ENCODE data around the gene TLCD5.

The TLCD5 gene

GRCh38 chr11:120337355-120338106, 12.4 kb downstream of the TLCD5 start:
- peak in 1 of 14 donors; percentile 29 for DNase-seq

GRCh38 chr11:120338107-120338933, 13.2 kb downstream of the TLCD5 start:
- DNase-seq: no peak

- peak in 8 of 14 donors; percentile 14 to 40 (median 24) for DNase-seq
These were observed 14.3 kb downstream of the TLCD5 start for GRCh38 chr11:120339394-120339890.

GRCh38 chr11:120340529-120340928, 15.4 kb downstream of the TLCD5 start:
- DNase-seq: no peak

- no peak for DNase-seq
These were observed 17.1 kb downstream of the TLCD5 start for GRCh38 chr11:120342226-120342625.

GRCh38 chr11:120342678-120343077, 17.6 kb downstream of the TLCD5 start:
- DNase-seq: no peak

DNA sequence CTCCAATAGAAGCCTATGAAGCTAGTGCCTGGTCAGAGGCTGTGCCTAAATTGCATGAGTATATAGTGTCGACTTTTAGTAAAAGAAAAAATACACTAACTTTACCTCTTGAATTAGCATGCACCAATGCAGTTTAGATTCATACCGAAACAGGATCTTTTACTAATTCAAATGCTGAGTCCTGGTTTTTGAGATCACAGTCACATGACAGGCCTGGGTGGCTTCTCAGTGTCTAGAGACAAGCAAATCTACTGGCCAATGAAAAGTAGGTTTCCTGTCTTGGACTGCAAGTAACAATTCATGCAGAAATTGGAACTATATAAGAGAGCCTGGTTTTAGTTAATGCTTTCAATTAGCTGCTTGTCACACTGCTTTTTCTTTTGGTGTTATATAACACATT, 18.3 kb downstream of the TLCD5 start:
- peak in 3 of 14 donors; percentile 4 to 19 (median 9) for DNase-seq

- no peak for DNase-seq
These were observed 19.4 kb downstream of the TLCD5 start for GRCh38 chr11:120344302-120345004.

- DNase-seq: no peak
These were observed 21.1 kb downstream of the TLCD5 start for GRCh38 chr11:120346233-120346632.

GRCh38 chr11:120350637-120351036, 25.5 kb downstream of the TLCD5 start:
- DNase-seq: no peak

DNA sequence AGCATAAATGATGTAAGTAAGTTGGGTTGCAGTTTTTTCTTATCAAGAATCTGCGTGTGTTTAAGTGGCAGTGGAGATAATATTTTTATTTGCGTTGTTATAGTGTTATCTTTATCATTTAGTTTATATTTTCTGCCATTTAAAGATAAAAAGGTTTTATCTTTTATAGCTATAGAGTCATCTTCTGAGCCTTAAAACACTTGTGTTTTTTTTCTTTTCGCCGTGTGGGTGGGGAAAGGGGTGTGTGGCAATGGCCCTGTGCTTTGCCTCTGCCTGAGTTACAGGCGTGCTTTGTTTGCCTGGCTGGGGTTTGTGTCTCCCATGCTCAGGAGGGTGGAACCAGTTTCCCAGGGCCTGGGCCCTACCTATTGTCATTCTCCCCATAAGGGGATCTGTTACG, 27.3 kb downstream of the TLCD5 start:
- no peak for DNase-seq

DNA sequence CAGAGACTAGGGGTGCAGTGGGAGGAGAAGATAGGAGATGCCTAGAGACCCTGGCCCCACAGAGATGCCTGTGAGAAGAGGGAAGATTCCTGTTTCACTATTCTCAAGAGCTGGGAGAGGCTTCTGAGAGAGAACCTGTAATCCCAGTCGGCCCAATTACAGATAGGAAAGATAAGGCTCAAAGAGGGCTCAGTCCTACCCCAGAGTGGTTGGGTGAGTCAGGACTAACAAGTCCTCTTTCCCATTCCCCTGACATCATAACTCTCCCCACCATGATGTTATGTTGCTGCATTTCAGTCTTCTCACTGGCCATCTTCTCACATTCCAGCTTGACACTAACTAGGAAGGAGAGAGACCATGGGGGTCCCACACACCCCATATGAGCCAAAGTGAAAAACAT, 29.0 kb downstream of the TLCD5 start:
- no peak for DNase-seq

GRCh38 chr11:120354779-120355178, 29.7 kb downstream of the TLCD5 start:
- no peak for DNase-seq

DNA sequence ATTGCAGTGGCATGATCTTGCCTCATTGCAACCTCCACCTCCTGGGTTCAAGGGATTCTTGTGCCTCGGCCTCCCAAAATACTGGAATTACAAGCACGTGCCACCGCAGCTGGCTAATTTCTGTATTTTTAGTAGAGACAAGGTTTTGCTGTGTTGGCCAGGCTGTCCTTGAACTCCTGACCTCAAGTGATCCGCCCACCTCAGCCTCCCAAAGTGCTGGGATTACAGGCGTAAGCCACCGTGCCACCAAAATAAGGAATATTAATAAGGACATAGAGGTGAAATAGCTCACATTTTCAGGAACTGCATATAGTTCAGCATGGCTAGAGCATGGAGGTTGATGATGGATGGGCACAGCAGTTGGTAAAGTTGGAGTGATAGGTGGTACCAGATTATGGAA, 32.5 kb downstream of the TLCD5 start:
- DNase-seq: no peak

DNA sequence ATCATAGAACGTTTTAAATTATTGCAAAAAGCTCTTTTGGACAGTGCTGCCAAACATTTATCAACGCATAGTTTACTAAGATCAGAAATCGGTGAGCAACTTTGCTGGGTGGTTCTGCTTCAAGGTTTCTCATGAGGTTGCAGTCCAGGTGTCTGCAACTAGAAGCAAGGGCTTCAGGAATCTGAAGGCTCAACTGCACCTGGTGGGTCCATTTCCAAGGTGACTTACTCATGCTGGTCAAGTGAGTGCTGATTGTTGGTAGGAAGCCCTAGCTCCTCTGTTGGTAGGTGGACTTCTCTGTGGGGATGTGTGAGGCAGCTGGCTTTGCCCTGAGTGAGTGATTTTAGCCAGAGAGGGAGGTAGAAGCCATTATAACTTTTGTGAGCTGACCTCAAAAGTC, 33.6 kb downstream of the TLCD5 start:
- DNase-seq: no peak

GRCh38 chr11:120363436-120363835, 38.3 kb downstream of the TLCD5 start:
- no peak for DNase-seq

DNA sequence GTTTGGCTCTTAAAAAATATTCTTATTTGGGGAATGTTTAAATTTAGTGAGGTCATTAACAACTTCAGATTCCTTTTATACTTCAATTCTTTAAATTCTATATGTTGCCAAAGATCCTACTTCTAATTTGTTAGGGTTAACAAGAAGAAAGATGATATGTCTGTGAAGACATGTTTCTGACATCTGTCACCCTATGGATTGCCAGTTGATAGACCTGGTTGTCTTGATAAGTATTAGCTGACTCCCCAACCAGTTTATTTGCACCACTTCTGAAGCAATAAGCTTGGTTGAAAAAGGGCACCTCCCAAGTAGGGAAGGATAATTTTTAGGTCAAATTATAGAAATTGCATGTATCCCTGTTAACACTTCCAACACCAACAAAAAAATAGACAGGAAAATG, 40.4 kb downstream of the TLCD5 start:
- DNase-seq: no peak

DNA sequence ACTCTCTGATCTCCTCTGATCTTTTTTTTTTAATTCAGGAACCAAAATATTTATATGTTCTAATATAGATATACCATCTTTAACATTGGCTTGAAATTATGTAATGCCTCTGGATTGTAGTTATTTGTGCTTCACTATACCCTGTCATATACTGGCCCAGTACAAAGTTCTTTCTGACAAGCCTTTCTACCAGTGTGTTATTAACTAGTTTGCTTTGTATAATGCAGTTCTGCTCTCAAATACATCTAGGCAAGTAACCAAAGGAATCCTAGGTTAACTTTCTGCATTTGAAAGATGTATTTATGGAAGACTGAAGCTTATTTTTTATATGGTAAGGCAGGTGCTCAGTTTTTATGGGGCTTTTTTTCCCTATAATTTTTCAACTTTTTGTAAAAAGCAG, 47.2 kb downstream of the TLCD5 start:
- DNase-seq: no peak

DNA sequence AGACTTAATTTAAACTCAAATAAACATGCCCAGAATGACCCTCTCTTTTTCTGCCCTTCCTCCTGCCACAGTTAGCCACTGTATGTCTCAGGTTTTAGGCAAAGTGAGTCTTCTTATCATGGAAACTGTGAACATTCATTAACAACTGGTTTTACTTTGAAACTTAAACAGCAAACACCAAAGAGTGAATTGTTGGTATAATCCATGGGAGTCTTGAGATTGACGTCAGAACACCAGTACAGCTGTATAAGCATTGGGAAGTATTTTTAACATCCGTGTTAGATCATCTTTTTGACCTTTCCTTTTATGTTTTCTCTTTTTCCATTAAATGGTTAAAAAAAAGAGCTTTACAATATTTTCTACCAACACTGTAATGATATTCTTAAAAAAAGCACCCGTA, 50.0 kb downstream of the TLCD5 start:
- no peak for DNase-seq

DNA sequence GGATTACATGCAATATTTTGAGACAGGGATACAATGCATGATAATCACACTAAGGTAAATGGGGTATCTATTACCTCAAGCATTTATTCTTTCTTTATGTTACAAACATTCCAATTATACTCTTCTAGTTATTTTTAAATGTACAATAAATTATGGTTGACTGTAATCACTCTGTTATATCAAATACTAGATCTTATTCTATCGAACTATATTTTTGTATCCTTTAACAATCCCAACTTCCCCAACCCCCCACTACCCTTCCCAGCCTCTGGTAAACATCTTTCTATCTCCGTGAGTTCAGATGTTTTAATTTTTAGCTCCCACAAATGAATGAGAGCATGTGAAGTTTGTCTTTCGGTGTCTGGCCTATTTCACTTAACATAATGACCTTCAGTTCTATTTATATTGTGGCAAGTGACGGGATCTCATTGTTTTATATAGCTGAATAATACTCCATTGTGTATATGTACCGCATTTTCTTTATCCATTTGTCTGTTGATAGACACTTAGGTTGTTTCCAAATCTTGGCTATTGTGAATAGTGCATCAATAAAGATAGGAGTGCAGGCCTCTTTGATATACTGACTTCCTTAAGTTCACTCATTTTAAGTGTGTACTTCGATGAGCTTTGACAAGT, 51.6 kb downstream of the TLCD5 start:
- DNase-seq: no peak

GRCh38 chr11:120378474-120378873, 53.4 kb downstream of the TLCD5 start:
- no peak for DNase-seq

- no peak for DNase-seq
These were observed 56.3 kb downstream of the TLCD5 start for GRCh38 chr11:120381401-120381800.

All from C1 segment of cervical spinal cord (tissue), 14 donors.